ENCODE measurements around the gene LILRB3.
A peak's percentile ranks its signal among the peaks of the same experiment; 100 is the strongest.
"Not testable (repeated sequence)": the region's sequence is repeated elsewhere in the genome, so short reads cannot be mapped to it uniquely, and the experiment has no call there.

The LILRB3 gene

DNA sequence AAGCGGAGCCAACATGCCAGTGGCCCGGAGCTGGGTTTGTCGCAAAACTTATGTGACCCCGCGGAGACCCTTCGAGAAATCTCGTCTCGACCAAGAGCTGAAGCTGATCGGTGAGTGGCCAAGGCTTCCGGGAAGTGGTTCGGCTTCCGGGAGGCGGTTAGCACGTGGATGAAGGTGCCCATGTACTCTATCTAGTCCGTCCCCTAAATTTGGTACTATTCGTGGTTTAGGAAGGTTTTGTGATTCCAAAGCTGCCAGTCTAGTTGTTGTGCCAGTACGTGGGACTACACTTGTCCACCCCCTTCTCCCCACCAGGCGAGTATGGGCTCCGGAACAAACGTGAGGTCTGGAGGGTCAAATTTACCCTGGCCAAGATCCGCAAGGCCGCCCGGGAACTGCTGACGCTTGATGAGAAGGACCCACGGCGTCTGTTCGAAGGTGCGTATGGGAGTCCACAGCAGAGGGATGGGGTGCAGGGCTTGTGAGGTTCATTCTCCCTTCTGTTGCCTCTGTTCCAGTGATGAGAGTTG, 21.6 kb downstream of the LILRB3 start:
- DNase-seq (ENCODE audit: low read depth in 1 of 2, low spot score in 1 of 2): no peak
- TF ChIP-seq JUND (IDR thresholded peaks at IDR 0.05; ENCODE audit: low read depth): no peak
- in situ Hi-C loops (cut with HindIII; ENCODE audit: low pct_unique_long_range_greater_than_20kb, low sequenced_read_pairs): no loop called here

DNA sequence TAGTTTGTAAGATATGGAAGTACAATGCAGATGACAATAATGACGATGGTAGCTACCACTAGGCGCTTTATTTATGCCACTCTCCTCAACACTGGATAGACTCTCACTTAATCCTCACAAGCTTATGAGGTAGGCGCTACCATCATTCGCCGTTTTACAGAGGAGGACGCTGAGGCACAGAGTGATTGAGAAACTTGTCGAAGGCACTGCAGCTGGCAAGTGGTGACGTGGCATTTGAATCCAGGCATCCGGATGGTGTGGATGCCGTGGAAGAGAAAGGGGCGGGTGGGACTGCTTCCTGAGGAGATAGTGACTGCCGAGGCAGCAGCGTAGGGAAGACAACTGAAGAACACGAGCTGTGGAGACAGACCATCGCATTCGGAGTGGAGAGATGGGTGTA, 23.4 kb downstream of the LILRB3 start:
- DNase-seq (ENCODE audit: low read depth in 1 of 2, low spot score in 1 of 2): no peak
- in situ Hi-C loops (cut with HindIII; ENCODE audit: low pct_unique_long_range_greater_than_20kb, low sequenced_read_pairs): no loop called here
- TF ChIP-seq JUND (IDR thresholded peaks at IDR 0.05; ENCODE audit: low read depth): no peak

DNA sequence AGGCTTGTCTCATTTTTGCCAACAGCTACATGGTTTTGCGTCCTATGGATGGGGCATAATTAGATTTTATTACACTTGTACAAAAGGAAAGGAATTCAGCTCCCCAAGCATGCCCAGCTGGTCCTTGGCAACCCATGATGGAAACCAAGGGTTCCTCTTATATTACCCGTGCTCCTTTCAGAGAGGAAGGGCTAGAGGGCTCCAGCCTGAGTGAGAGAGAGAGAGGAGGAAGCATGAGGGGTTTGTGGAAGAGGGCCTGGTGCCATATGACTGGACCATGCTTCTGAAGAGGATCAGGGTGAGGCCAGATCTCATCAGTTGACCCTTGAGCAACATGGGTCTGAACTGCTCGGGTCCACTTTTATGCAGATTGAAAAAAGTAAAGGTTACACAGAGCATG, 25.7 kb downstream of the LILRB3 start:
- no peak for TF ChIP-seq JUND (IDR thresholded peaks at IDR 0.05; ENCODE audit: low read depth)
- in situ Hi-C loops (cut with HindIII; ENCODE audit: low pct_unique_long_range_greater_than_20kb, low sequenced_read_pairs): no loop called here
- no peak for DNase-seq (ENCODE audit: low read depth in 1 of 2, low spot score in 1 of 2)

DNA sequence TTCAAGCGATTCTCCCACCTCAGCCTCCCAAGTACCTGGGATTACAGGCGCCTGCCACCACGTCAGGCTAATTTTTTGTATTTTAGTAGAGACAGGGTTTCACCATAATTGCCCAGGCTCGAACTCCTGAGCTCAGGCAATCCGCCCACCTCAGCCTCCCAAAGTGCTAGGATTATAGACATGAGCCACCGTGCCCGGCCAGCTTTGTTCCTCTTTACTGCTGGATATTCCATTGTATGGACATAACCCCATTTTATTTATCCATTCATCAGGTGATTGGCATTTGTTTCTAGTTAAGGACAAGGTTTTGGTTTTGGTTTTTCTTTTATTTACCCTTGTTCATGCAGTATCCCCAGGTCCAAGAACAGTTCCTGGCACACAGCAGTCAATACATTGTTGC, 26.3 kb downstream of the LILRB3 start:
- in situ Hi-C loops (cut with HindIII; ENCODE audit: low pct_unique_long_range_greater_than_20kb, low sequenced_read_pairs): no loop called here
- no peak for DNase-seq (ENCODE audit: low read depth in 1 of 2, low spot score in 1 of 2)
- TF ChIP-seq JUND (IDR thresholded peaks at IDR 0.05; ENCODE audit: low read depth): no peak

DNA sequence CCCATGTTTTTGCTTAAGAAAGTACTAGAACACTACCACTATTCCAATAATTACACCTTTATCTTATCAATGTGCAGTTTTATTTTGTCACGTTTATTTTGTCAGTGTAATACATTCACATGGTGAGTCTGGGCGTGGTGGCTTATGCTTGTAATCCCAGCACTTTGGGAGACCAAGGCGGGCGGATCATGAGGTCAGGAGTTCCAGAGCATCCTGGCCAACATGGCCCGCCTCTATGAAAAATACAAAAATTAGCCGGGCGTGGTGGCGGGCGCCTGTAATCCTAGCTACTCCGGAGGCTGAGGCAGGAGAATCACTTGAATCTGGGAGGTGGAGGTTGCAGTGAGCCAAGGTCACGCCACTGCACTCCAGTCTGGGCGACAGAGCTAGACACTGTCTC, 28.3 kb downstream of the LILRB3 start:
- DNase-seq (ENCODE audit: low read depth in 1 of 2, low spot score in 1 of 2); in situ Hi-C loops (cut with HindIII; ENCODE audit: low pct_unique_long_range_greater_than_20kb, low sequenced_read_pairs): not testable (repeated sequence)

DNA sequence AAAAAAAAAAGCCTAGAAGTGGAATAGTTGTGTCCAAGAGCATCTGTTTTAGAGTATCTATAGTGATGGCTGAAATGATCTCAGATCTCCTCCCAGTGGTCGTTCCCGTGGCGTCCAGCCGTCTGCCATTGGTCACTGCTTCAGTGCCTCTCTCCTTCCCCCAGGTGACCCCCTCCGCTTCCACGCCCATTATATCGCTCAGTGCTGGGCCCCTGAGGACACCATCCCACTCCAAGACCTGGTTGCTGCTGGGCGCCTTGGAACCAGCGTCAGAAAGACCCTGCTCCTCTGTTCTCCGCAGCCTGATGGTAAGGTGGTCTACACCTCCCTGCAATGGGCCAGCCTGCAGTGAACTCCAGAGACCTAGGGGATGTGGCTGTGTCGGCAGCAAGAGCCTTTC, 29.8 kb downstream of the LILRB3 start:
- TF ChIP-seq JUND (IDR thresholded peaks at IDR 0.05; ENCODE audit: low read depth): no peak
- in situ Hi-C loops (cut with HindIII; ENCODE audit: low pct_unique_long_range_greater_than_20kb, low sequenced_read_pairs): no loop called here
- DNase-seq (ENCODE audit: low read depth in 1 of 2, low spot score in 1 of 2): no peak

DNA sequence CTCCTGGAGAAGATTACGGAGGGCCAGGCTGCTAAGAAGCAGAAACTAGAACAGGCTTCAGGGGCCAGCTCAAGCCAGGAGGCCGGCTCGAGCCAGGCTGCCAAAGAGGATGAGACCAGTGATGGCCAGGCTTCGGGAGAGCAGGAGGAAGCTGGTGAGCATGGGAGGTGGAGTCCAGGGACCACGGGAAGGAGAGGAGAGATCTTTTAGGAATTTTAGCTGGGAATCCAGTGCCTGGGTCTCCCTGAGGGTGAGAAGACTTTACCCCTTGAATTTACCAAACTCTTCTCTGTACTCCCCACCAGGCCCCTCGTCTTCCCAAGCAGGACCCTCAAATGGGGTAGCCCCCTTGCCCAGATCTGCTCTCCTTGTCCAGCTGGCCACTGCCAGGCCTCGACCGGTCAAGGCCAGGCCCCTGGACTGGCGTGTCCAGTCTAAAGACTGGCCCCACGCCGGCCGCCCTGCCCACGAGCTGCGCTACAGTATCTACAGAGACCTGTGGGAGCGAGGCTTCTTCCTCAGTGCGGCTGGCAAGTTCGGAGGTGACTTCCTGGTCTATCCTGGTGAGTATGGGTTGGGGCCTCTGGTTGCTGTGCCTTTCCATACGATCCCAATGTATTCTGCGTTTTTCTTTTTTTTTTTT, 30.9 kb downstream of the LILRB3 start:
- no peak for TF ChIP-seq JUND (IDR thresholded peaks at IDR 0.05; ENCODE audit: low read depth)
- in situ Hi-C loops (cut with HindIII; ENCODE audit: low pct_unique_long_range_greater_than_20kb, low sequenced_read_pairs): no loop called here
- no peak for DNase-seq (ENCODE audit: low read depth in 1 of 2, low spot score in 1 of 2)

DNA sequence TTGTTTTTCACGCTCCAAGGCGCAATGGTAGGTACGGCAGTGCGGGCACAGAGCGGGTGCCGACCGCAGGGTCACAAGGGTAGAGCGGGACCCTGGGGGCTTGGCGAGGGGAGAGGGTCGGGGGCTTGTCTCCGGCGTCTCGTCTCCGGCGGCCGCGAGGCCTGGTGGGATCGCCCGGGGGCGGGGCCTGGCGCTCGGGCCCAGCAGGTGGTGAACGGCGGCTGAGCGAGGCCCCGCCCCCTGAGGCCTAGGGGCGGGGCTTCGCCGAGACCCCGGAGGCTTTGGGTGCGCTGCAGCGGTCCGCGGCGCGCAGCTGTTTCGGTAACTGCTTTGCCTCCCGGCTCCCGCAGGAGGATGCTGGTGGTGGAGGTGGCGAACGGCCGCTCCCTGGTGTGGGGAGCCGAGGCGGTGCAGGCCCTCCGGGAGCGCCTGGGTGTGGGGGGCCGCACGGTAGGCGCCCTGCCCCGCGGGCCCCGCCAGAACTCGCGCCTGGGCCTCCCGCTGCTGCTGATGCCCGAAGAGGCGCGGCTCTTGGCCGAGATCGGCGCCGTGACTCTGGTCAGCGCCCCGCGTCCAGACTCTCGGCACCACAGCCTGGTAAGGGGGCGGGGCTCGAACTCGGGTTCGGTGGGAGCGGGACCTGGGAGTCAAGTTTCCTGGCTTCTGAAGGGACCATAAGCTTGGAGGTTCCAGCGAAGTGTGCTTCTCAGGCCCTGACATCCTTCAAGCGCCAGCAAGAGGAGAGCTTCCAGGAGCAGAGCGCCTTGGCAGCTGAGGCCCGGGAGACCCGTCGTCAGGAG, 31.6 kb downstream of the LILRB3 start, which contains the start of gene TSEN34:
Gene TSEN34, plus strand, starts transcription at position 298 of the 800 bp plus-strand sequence. Its CDS starts 57 bp downstream, at position 355.
- peak in 1 of 2 experiments; percentile 51 for DNase-seq (ENCODE audit: low read depth in 1 of 2, low spot score in 1 of 2)
- in situ Hi-C loops (cut with HindIII; ENCODE audit: low pct_unique_long_range_greater_than_20kb, low sequenced_read_pairs): no loop called here
- no peak for TF ChIP-seq JUND (IDR thresholded peaks at IDR 0.05; ENCODE audit: low read depth)

DNA sequence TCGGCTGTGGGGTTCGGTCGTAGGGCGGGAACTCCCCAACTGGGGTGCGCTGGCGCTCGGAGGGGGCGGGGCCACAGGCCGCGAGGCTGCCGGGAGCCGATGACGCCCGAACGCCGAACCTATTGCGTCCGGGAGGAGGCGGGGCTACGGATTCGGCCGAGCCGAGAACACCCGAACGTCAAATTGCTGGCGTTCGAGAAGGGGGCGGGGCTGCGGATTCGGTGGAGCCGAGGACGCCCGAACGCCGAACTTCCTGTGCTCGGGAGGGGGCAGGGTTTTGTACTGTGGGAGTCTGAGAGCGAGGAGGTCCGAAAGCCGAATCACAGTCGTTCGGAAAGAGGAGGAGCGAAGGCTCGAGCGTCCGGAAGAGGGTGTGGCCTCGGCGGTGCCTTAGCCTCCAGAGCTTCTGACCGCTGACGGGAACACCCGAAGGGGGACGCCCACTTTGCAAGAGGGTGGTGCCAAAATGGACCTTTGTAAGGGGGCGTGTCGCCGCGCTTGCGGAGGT, 32.2 kb downstream of the LILRB3 start:
- in situ Hi-C loops (cut with HindIII; ENCODE audit: low pct_unique_long_range_greater_than_20kb, low sequenced_read_pairs): no loop called here
- TF ChIP-seq JUND (IDR thresholded peaks at IDR 0.05; ENCODE audit: low read depth): no peak
- peak; percentile 55 to 99 for DNase-seq (ENCODE audit: low read depth in 1 of 2, low spot score in 1 of 2)

DNA sequence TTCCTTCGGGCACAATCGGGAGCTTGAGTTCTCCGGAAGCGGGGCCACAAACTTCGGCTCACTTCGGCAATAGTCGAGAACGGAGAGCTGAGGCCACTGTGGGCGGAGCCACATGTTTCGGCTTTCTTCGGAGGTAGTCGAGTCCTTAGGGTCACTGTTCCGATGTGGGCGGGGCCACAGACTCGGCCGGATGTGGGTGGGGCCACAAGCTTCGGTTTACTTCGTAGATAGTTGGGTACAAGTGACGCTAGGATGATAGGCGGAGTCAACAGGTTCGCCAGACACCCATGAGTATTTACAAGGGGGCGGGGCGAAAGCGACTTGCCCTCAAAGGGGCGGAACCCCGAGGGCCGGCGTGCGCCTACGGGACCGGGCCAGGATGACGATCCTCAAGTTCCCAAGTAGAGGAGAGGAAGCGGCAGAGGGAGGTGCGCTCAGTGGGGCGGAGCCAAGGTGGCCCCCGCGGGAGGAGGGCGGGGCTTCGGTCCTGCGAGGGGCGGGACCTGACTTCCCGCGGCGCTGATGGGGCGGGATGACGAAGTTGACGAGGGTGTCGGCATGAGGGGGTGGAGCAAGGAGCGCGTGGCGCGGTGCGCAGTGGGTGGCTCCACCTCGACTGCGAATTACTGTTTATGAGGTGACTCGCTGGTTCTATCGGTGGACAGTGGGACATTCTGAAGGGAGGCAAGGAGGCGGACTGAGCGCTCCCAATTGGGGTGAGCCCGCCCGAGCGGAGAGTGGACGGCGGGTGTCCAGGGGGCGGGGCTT, 32.9 kb downstream of the LILRB3 start:
- TF ChIP-seq JUND (IDR thresholded peaks at IDR 0.05; ENCODE audit: low read depth): no peak
- in situ Hi-C loops (cut with HindIII; ENCODE audit: low pct_unique_long_range_greater_than_20kb, low sequenced_read_pairs): no loop called here
- peak; percentile 87 to 99 for DNase-seq (ENCODE audit: low read depth in 1 of 2, low spot score in 1 of 2)

DNA sequence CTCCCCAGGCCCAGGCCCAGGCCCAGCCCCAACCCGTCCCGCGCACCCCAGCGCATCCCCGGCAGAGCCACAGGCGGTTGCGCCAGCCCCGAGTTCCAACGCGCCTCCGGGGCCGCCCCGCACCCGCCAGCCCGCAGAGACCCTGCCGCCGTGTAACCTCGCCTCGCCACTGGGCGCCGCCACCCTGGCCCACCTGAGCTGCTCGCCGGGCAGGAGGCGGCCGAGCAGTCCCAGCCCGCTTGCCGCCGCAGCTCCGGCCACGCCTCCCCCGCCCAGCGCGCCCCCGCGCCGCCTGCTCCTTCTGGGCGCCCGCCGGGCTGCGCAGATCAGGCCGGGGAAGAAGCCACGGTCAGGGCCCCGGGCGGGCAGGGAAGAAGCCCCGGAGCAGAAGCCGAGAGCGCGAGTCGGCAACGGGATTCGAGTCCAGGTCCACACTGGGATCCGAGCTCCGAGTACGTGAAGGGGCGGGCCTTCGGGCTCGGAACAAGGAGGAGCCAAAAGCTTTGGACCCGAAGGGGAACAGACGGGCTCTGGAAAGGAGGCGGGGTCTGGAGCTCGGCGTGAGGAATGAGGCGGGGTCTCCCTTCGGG, 33.6 kb downstream of the LILRB3 start, which contains the start of gene MBOAT7:
Gene MBOAT7, minus strand, starts transcription at position 436 of the 590 bp plus-strand sequence. CDS start 1,072 bp downstream, outside the sequence.
- in situ Hi-C loops (cut with HindIII; ENCODE audit: low pct_unique_long_range_greater_than_20kb, low sequenced_read_pairs): no loop called here
- no peak for DNase-seq (ENCODE audit: low read depth in 1 of 2, low spot score in 1 of 2)
- TF ChIP-seq JUND (IDR thresholded peaks at IDR 0.05; ENCODE audit: low read depth): no peak

All from T47D (cell line).